ENCODE measurements around the gene SBDS. TPM values are rescaled to one million over a fixed set of nuclear protein-coding genes. Genes with fewer than 3 reads are reported as not detected.

The SBDS gene
- total RNA-seq, 1 experiment from 2014 or later, result 25.5 TPM

GRCh38 chr7:66952343-66953043 lies 42.9 kb downstream of the SBDS start:
- TF ChIP-seq NFATC4 (CRISPR knock-in tag; IDR thresholded peaks at IDR 0.05), result no peak
- TF ChIP-seq SMAD3 (CRISPR knock-in tag; IDR thresholded peaks at IDR 0.05; ENCODE audit: borderline replicate concordance), result no peak
- TF ChIP-seq AFF4 (CRISPR knock-in tag; IDR thresholded peaks at IDR 0.05; ENCODE audit: borderline replicate concordance), result no peak
- TF ChIP-seq ZNF671 (CRISPR knock-in tag; IDR thresholded peaks at IDR 0.05), result no peak
- CTCF ChIA-PET, result no interaction called here
- DNase-seq (ENCODE audit: low spot score) (no peak), ATAC-seq (peak; percentile 51; the same call in 1 of the 2 replicates)
- H3K36me3 Mint-ChIP-seq, result peaks cover 53% of the 10 kb centered on the region
- H3K27ac Mint-ChIP-seq, result peak overlapping the region; percentile 88
- no peaks in the 10 kb centered on the region for H3K9me3 Mint-ChIP-seq
- POLR2A ChIA-PET, result no interaction called here
- no peaks in the 10 kb centered on the region for H3K4me1 Mint-ChIP-seq
- H3K27me3 Mint-ChIP-seq (ENCODE audit: low read depth), result no peaks in the 10 kb centered on the region
- no peak overlapping the region for H3K4me3 Mint-ChIP-seq

GRCh38 chr7:66950763-66951162 lies 44.6 kb downstream of the SBDS start:
- H3K36me3 Mint-ChIP-seq, result peaks cover 41% of the 10 kb centered on the region
- ChIA-PET CTCF (no interaction called here), POLR2A (no interaction called here)
- no peaks in the 10 kb centered on the region for H3K27me3 Mint-ChIP-seq (ENCODE audit: low read depth)
- TF ChIP-seq ZNF263 (CRISPR knock-in tag; IDR thresholded peaks at IDR 0.05; ENCODE audit: low read depth) (no peak), CBFB (CRISPR knock-in tag; IDR thresholded peaks at IDR 0.05; ENCODE audit: low read depth) (no peak), ZNF138 (CRISPR knock-in tag; conservative IDR thresholded peaks at IDR 0.05) (no peak), ZNF317 (CRISPR knock-in tag; IDR thresholded peaks at IDR 0.05; ENCODE audit: borderline replicate concordance, low read depth) (no peak), ZBTB21 (CRISPR knock-in tag; IDR thresholded peaks at IDR 0.05; ENCODE audit: borderline replicate concordance) (no peak), ZBTB43 (CRISPR knock-in tag; IDR thresholded peaks at IDR 0.05) (no peak), ZNF512 (CRISPR knock-in tag; IDR thresholded peaks at IDR 0.05; ENCODE audit: borderline replicate concordance) (no peak), ZMAT4 (CRISPR knock-in tag; IDR thresholded peaks at IDR 0.05) (no peak), GABPB1 (CRISPR knock-in tag; IDR thresholded peaks at IDR 0.05) (no peak)
- H3K4me3 Mint-ChIP-seq, result no peak overlapping the region
- no peaks in the 10 kb centered on the region for H3K9me3 Mint-ChIP-seq
- ATAC-seq (no peak), DNase-seq (ENCODE audit: low spot score) (no peak)
- no peaks in the 10 kb centered on the region for H3K4me1 Mint-ChIP-seq
- no peak overlapping the region for H3K27ac Mint-ChIP-seq

- no peak for DNase-seq (ENCODE audit: low spot score)
- ChIA-PET POLR2A (no interaction called here), CTCF (no interaction called here)
- no peak for ATAC-seq
- Mint-ChIP-seq H3K9me3 (no peaks in the 10 kb centered on the region), H3K36me3 (peaks cover 39% of the 10 kb centered on the region), H3K27ac (no peak overlapping the region), H3K4me3 (no peak overlapping the region), H3K27me3 (ENCODE audit: low read depth) (no peaks in the 10 kb centered on the region), H3K4me1 (no peaks in the 10 kb centered on the region)
- no peak for TF ChIP-seq ZNF263 (CRISPR knock-in tag; IDR thresholded peaks at IDR 0.05; ENCODE audit: low read depth)
- TF ChIP-seq ZNF425 (CRISPR knock-in tag; conservative IDR thresholded peaks at IDR 0.05), result no peak
- no peak for TF ChIP-seq ATF6 (CRISPR knock-in tag; IDR thresholded peaks at IDR 0.05)
- no peak for TF ChIP-seq ELF4 (CRISPR knock-in tag; IDR thresholded peaks at IDR 0.05; ENCODE audit: low read depth)
- TF ChIP-seq GABPB1 (CRISPR knock-in tag; IDR thresholded peaks at IDR 0.05), result no peak
- no peak for TF ChIP-seq CREM (CRISPR knock-in tag; IDR thresholded peaks at IDR 0.05)
- TF ChIP-seq NFE2L1 (CRISPR knock-in tag; IDR thresholded peaks at IDR 0.05), result no peak
- no peak for TF ChIP-seq ZNF416 (CRISPR knock-in tag; IDR thresholded peaks at IDR 0.05)
- TF ChIP-seq PRRX2 (CRISPR knock-in tag; IDR thresholded peaks at IDR 0.05), result no peak
- TF ChIP-seq NFYB (CRISPR knock-in tag; conservative IDR thresholded peaks at IDR 0.05; ENCODE audit: low read depth), result no peak
Measured at GRCh38 chr7:66950311-66950710, 45.1 kb downstream of the SBDS start.

Measured in WTC11 (cell line).